Vein endothelial cell (primary cell): ENCODE data around the gene SCARF1. TPM values are rescaled to one million over a fixed set of nuclear protein-coding genes. Genes with fewer than 3 reads are reported as not detected.

Source experiments
- small RNA-seq: library from RNA; depleted of rRNA; stranded (forward); fragments of <200 nt; gene quantifications from one replicate; pipeline ENCODE3, GENCODE V24; 2012
- total RNA-seq: library from RNA; depleted of rRNA; stranded (reverse); fragments of >200 nt; gene quantifications from 2 replicates; pipeline ENCODE4 v1.2.3, GENCODE V29; 2012

The SCARF1 gene
- total RNA-seq: 141 and 152 TPM in 2 replicates

GRCh38 chr17:1645207-1646171 lies at the start of gene SCARF1:
SCARF1 (minus strand) TSS chr17:1645732; CDS start chr17:1645697, 35 bp downstream.

GRCh38 chr17:1684378-1685189 lies 39.1 kb upstream of the SCARF1 start, which contains the start of gene PRPF8:
PRPF8 (minus strand) TSS chr17:1684867; CDS start chr17:1684571, 296 bp downstream.

GRCh38 chr17:1649844-1650501 lies 4.4 kb upstream of the SCARF1 start, which contains the start of gene RILP:
RILP (minus strand) TSS chr17:1649866; CDS start chr17:1649804, 62 bp downstream.

GRCh38 chr17:1627982-1628855 lies 17.3 kb downstream of the SCARF1 start, which contains the start of gene SLC43A2:
SLC43A2 (minus strand) TSS chr17:1628834; CDS start chr17:1627874, 960 bp downstream.

Small RNA genes within 50 kb of the gene (small RNA-seq; reads per million reads assigned to genes)
- gene RN7SL105P: not detected

Other genes with a start within 250 kb of the SCARF1 start
- 695 and 809 TPM in 2 replicates for gene YWHAE, start 245.5 kb downstream of the SCARF1 start, total RNA-seq
- gene CRK, start 189.5 kb downstream of the SCARF1 start, total RNA-seq: 115 and 140 TPM in 2 replicates
- 196 and 241 TPM in 2 replicates for gene MYO1C, start 153.0 kb downstream of the SCARF1 start, total RNA-seq
- gene INPP5K, start 129.1 kb downstream of the SCARF1 start, total RNA-seq: 42.9 and 65.7 TPM in 2 replicates
- gene PITPNA, start 82.9 kb downstream of the SCARF1 start, total RNA-seq: 31.7 and 46.1 TPM in 2 replicates
- 24.8 and 39.5 TPM in 2 replicates for gene SLC43A2, start 16.9 kb downstream of the SCARF1 start, total RNA-seq
- gene RILP, start 4.1 kb upstream of the SCARF1 start, total RNA-seq: 8.3 and 10.1 TPM in 2 replicates
- gene PRPF8, start 39.1 kb upstream of the SCARF1 start, total RNA-seq: 157 and 183 TPM in 2 replicates
- 0.96 and 1.3 TPM in 2 replicates for gene TLCD2, start 64.6 kb upstream of the SCARF1 start, total RNA-seq
- gene WDR81, start 79.0 kb upstream of the SCARF1 start, total RNA-seq: 21.2 and 23.2 TPM in 2 replicates
- gene SERPINF2, start 97.1 kb upstream of the SCARF1 start, total RNA-seq: 0.10 TPM in 1 of 2 replicates, not detected in the other
- 0.57 and 0.65 TPM in 2 replicates for gene SERPINF1, start 116.3 kb upstream of the SCARF1 start, total RNA-seq
- 10.1 and 10.7 TPM in 2 replicates for gene SMYD4, start 184.2 kb upstream of the SCARF1 start, total RNA-seq
- 17.6 and 25.2 TPM in 2 replicates for gene RPA1, start 184.3 kb upstream of the SCARF1 start, total RNA-seq